Suppressor macrophage (primary cell): Measurements from ENCODE around the gene C19orf81.
"Not testable (repeated sequence)": the region's sequence is repeated elsewhere in the genome, so short reads cannot be mapped to it uniquely, and the experiment has no call there.

Experiments used
- DNase-seq, 4 experiments: peaks; one replicate each; pipeline ENCODE4 v3.0.0-alpha.2; 2020 to 2022
- total RNA-seq, 17 experiments: gene quantifications; one replicate each; lab custom pipeline; 2026; ENCODE audit warnings: mixed read lengths in 6 of 17, inconsistent platforms in 3 of 17; lab: John Stamatoyannopoulos, UW

Gene C19orf81
- total RNA-seq, result 0 to 1.2 (median 0.05) reads per million in 17 experiments

- DNase-seq, result no peak
These were observed at the start of gene C19orf81 for GRCh38 chr19:50649433-50650391. Gene C19orf81, plus strand, starts transcription at chr19:50649445. Its CDS starts 0 bp downstream, at chr19:50649445.

DNA sequence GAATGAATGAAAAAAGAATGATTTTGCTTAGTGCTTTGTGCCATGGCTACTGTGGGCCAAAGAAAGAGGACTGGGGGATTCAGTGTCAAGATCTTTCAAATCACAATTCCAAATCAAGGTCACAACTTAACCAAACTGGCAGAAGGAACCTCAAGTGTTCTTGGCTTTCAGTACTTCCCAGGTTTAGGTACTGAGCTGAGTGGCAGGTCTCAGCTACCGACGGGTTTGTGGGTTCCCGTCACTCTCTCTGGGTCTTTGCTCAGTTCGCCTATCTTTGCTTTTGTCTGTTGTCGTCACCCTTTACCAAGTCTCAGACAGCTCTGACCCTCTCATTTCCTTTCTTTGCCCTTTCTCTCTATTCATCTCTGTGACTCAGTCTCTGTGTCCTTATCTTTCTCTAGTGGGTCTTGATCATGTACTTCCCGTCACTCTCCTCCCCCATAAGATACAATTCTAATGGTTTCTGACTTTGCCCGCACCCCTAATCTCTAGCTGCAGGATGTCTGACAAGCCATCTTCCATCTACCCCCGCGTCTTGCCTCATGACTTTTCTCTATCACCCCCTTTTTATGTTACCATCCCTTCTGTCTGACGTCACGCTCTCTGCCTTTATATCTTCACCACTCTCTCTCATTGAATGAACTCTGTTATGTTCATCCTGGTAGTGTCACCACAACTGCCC, 47.7 kb upstream of the C19orf81 start:
- DNase-seq, result no peak

DNA sequence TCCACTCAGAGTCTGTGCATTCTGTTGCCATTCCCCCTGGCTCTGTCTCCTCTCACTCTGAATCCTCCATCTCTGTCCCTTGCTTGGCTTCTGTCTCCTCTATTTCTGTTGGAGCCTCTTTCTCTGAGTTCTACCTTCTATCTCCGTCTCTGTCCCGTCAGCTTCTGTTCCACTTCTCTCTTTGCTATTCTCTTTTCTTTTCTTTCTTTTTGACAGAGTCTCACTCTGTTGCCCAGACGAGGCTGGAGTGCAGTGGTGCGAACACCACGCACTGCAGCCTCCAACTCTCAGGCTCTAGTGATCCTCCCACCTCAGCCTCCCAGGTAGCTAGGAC, 47.2 kb upstream of the C19orf81 start:
- no peak for DNase-seq

- no peak for DNase-seq
These were observed 46.7 kb upstream of the C19orf81 start for GRCh38 chr19:50602496-50602895.

DNA sequence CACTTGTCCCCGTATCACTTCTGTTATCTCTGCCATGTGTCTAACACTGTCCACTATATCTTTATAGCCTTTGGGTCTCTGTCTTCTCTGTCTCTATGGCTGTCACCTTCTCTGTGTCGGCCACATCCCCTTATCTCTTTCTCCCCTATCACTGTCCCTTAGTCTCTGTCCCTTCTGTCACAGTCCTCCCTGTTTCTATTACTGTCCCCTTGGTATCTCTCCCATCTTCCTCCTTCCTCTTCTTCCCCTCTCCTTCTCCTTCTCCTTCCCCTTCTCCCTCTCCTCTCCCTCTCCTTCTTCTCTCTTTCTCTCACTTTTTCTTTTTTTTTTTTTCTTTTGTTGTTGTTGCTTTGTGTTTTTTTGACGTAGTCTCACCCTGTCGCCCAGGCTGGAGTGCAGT, 46.3 kb upstream of the C19orf81 start:
- DNase-seq, result no peak

GRCh38 chr19:50604264-50605073, 44.8 kb upstream of the C19orf81 start:
- not testable (repeated sequence) for DNase-seq

GRCh38 chr19:50606059-50606836, 43.0 kb upstream of the C19orf81 start:
- not testable (repeated sequence) for DNase-seq

GRCh38 chr19:50607388-50607787, 41.9 kb upstream of the C19orf81 start:
- DNase-seq, result no peak

GRCh38 chr19:50607874-50608785, 41.1 kb upstream of the C19orf81 start:
- DNase-seq, result peak; percentile 59 to 79 (median 74)

- DNase-seq, result peak in 2 of 4 experiments; percentile 27 to 29
These were observed 36.5 kb upstream of the C19orf81 start for GRCh38 chr19:50612504-50613404.

DNA sequence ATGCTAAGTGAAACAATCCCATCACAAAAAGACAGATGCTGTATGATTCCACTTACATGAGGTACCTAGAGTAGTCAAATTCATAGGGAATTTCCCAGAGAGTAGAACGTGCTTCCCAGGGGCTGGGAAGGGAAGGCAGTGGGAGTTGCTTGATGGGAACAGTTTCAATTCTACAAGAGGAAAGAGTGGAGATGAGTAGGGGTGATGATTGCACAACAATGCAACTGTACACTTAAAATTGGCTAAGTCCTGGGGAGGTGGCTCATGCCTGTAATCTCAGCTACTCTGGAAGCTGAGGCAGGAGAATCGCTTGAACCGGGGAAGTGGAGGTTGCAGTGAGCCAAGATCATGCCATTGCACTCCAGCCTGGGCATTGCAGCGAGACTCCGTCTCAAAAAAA, 30.9 kb upstream of the C19orf81 start:
- DNase-seq, result not testable (repeated sequence)

- DNase-seq, result not testable (repeated sequence)
These were observed 30.1 kb upstream of the C19orf81 start for GRCh38 chr19:50619184-50619583.

DNA sequence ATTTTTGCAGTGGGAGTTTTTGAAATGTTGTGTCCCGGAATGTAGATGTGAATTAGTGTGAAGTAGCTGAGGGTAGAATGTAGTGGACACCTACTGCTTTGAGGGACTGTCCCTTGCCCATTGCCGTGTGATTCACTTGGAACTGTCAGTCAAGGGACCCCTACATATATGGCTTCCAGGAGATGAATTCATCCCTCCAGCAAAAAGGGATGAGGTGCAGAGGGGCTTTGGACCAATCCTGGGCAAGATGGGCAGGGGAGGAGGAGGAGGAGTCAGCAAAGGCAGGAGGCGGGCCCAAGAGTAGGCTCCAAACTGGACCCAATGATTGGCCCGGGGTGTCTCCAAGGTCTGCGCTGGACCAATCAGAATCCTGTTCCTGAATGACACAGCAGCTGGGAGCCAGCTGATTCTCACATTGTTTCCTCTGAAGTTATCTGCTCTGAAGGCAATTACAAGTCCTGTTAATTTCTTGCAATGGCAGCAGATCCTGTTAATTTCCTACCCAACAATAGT, 28.8 kb upstream of the C19orf81 start:
- not testable (repeated sequence) for DNase-seq

DNA sequence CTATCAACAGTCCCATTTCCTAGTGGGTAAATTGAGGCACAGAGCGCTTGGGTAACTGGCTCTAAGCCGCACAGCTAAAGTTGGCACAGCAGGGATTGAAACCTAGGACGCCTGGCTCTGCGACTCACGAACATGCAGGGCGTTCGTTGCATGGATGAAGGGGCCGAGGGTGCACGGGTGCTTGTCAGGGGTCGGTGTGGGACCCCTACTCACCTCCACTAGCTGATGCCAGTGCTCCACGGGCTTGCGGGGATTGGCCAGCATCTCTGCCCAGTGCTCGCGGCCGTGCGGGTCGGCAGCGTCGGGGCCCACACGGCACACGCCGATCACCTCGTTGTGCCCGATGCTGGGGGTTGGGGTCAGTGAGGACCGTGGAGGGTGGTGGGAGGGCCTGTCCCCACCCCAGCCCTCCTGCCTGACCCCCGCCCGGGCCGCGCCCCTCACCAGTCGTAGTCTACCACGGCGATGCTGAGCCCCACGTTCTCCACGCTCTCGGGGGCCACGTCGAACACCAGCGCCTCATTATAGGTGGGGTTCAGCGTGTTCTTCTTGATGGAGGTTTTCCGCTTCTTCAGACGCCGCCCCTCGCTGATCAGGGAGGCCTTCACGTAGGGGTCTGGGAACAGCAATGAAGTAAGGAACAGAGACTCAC, 24.2 kb upstream of the C19orf81 start:
- DNase-seq, result no peak

GRCh38 chr19:50626011-50626410, 23.2 kb upstream of the C19orf81 start:
- DNase-seq, result no peak

- DNase-seq, result no peak
These were observed 22.4 kb upstream of the C19orf81 start for GRCh38 chr19:50626795-50627194.

GRCh38 chr19:50628146-50628545, 21.1 kb upstream of the C19orf81 start:
- no peak for DNase-seq

GRCh38 chr19:50628551-50628950, 20.7 kb upstream of the C19orf81 start:
- no peak for DNase-seq

- no peak for DNase-seq
These were observed 20.1 kb upstream of the C19orf81 start for GRCh38 chr19:50629194-50629593.
